Heart right ventricle (tissue), 16 donors: ENCODE data around the gene ATP2B3. TPM values are rescaled to one million over a fixed set of nuclear protein-coding genes. Genes with fewer than 3 reads are reported as not detected.

Source experiments
- ATAC-seq, 8 donors: fragments of 200-7000 bp; cut with Tn5 transposase; one replicate each; pipeline ENCODE4 v1.9.1; 2020; ENCODE audit warnings: mild to moderate bottlenecking in 8 of 8, moderate library complexity in 8 of 8, moderate number of reproducible peaks in 1 of 8
- DNase-seq, 2 donors: peaks; one replicate each; pipeline ENCODE4 v3.0.0-alpha.2; 2020
- H3K27ac ChIP-seq, 10 donors: fragments of 200-600 bp; sonication (generic) in 2 of 10; one replicate each; pipeline versions ENCODE4 v1.5.0 to v1.8.0; 2020 to 2022; ENCODE audit warnings: mild to moderate bottlenecking in 3 of 10
- H3K27me3 ChIP-seq, 7 donors: fragments of 200-600 bp; one replicate each; pipeline ENCODE4 v1.8.0; 2021 to 2022; ENCODE audit warnings: mild to moderate bottlenecking in 2 of 7
- H3K36me3 ChIP-seq, 9 donors: fragments of 200-600 bp; sonication (generic) in 1 of 9; one replicate each; pipeline versions ENCODE4 v1.5.0 to v1.8.0; 2020 to 2022; ENCODE audit warnings: mild to moderate bottlenecking in 2 of 9
- H3K4me1 ChIP-seq, 9 donors: fragments of 200-600 bp; sonication (generic) in 1 of 9; one replicate each; pipeline versions ENCODE4 v1.5.0 to v1.8.0; 2020 to 2022; ENCODE audit warnings: mild to moderate bottlenecking in 4 of 9
- H3K4me3 ChIP-seq, 10 donors: fragments of 200-600 bp; sonication (generic) in 2 of 10; one replicate each; pipeline versions ENCODE4 v1.5.0 to v1.8.0; 2020 to 2022; ENCODE audit warnings: mild to moderate bottlenecking in 7 of 10, moderate library complexity in 2 of 10
- H3K9me3 ChIP-seq, 11 donors: fragments of 200-600 bp in 10 of 11; sonication (generic) in 2 of 11; one replicate each; pipeline versions ENCODE4 v1.5.0 to v1.8.0; 2013 to 2022; ENCODE audit warnings: mild to moderate bottlenecking in 2 of 11, control low read depth in 1 of 11, moderate library complexity in 1 of 11
- WGBS, 2 donors: extraction: QIAGEN DNeasy Blood & Tissue Kit; methylation state at CpG; one replicate each; pipeline ENCODE4 v1.1.7; 2013; ENCODE audit warnings: inconsistent platforms in 1 of 2; 5-methylcytosine and 5-hydroxymethylcytosine counted together
- intact Hi-C, 10 donors: fragments of 100-400 bp; cut with DNase I; formaldehyde crosslinking; loops; one replicate each; pipeline versions ENCODE4 v1.11.1 to v1.14.2; 2022
- polyA plus RNA-seq, 2 donors: library from polyadenylated mRNA; stranded (reverse); fragments of 200-250 nt; gene quantifications; one replicate each; pipeline ENCODE4 v1.2.3, GENCODE V29; 2013
- total RNA-seq, 10 donors: library from RNA; stranded (reverse); fragmentation: NEBNext Ultra II Directional in 3 of 10; extraction: Animal tissue kit (Norgen Biotek cat#: 25700) in 3 of 10; gene quantifications; one replicate each; pipeline versions ENCODE4 v1.2.1 to v1.2.4, GENCODE V29; 2021 to 2023
- TF ChIP-seq, protein P1 (sequence below), 9 donors: fragments of 200-600 bp; sonication (generic) in 2 of 9; IDR thresholded peaks; one replicate each; pipeline versions ENCODE4 v1.5.0 to v1.8.0; 2021 to 2022; ENCODE audit warnings: antibody characterized with exemption in 9 of 9, mild to moderate bottlenecking in 5 of 9, moderate library complexity in 1 of 9
- donor health status: Arrhythmogenic right ventricular cardiomyopathy.
- donor health status: ischemic (EF 13 %, LVEDD 7.1; RV severe dilation, severe dysfunction).
- donor health status: healthy with polysubstance abuse.
- donor health status: DM: no; HTN: yes; CAD: no.
- donor health status: DM: no; HTN: no; CAD: no.
- donor health status: ischemic (EF 25% LVEDD 6.9; RV normal size, moderate dysfunction).
- donor health status: ischemic (EF 25% LVEDD 5.7; RV mildly dilated, moderate dysfunction).
- donor health status: healthy.
- donor health status: DM: yes; HTN: yes; CAD: no.
- donor health status: Ischemic cardiomyopathy.
- donor health status: ischemic (EF 35%, LVEDD 5.7; RV mildly dilated, moderate dysfunction).
- donor health status: nonischemic (EF 11% LVEDD 7.7; RV severe dilation, severe dysfunction).
- donor health status: DM: yes; HTN: yes; CAD: no.
- donor health status: PGD.
- donor health status: ischemic (EF 29% LVEDD 5.4; RV normal size, mild dysfunction).
- donor health status: nonischemic (EF 23%, LVEDD 6.1; RV moderate dilation, normal function).

Gene ATP2B3
- total and polyA plus RNA-seq, 12 donors, result not detected

DNA sequence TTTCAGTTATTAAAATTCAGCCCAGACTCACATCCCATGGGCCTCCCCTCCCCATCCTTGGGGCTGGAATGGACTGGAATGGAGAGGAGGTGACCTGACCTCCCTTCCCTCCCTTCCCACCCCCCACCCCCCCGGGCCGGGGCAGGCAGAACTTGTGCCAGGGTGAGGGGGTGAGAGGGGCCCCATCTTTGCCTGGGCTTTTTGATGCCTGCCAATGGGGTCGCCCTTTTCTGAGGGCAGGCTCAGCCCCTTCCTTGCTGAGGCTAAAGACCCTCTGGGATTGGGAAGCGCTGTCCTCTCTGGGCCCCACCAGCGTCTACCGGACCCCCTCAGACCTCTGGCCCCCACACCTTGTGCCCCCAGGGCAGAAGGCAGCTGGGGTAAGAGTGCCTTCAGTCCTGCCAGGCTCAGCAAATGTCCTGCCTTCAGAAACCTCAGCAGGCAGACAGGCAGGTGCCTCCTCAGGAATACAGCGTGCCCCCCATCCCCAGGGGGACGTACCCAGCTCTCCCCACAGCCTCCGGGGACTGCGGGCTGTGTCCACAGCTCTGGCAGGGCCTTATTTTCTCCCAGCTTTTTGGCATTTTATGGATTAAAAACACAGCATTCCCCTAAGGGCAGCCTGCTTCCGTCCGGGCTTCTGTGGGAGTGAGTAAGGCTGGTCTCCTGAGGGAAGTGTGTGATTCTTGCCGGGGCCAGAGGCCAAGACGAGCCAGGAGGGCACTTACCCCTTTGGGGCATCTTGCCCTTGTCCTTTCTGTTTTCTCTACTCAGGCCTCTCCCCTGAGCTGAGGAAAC lies 94.1 kb downstream of the ATP2B3 start:
- intact Hi-C loops, result loop anchor here in 4 of 10 donors (5.0 to 10.0 kb wide), 3 partner anchors 51 to 56 kb away; no protein-coding TSS in a partner anchor
- 61 to 69% methylated on average over 9 to 14 of the region's 14 CpGs for WGBS, 2 donors

DNA sequence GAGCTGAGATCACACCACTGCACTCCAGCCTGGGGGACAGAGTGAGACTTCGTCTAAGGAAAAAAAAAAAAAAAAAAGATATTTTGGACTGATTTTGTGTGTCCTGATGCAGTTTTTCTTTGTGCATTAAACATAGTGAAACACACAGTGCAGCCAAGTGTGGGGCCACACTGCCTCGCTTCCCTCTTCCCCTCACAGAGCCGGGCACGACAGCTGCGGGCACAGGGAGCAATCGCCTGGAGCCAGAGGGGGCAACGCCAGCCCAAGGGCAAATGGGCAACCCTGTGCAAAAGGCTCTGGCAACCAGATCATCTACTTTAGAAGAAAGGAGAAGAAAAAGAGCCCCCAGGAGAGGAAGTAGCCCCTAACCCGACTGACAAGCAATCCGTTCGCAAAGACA lies 95.0 kb downstream of the ATP2B3 start:
- ATAC-seq (no peak), DNase-seq (no peak)
- peaks cover 0 to 14% (median 11%) of the 10 kb centered on the region in 9 donors for H3K4me1 ChIP-seq
- TF ChIP-seq, protein P1, sequence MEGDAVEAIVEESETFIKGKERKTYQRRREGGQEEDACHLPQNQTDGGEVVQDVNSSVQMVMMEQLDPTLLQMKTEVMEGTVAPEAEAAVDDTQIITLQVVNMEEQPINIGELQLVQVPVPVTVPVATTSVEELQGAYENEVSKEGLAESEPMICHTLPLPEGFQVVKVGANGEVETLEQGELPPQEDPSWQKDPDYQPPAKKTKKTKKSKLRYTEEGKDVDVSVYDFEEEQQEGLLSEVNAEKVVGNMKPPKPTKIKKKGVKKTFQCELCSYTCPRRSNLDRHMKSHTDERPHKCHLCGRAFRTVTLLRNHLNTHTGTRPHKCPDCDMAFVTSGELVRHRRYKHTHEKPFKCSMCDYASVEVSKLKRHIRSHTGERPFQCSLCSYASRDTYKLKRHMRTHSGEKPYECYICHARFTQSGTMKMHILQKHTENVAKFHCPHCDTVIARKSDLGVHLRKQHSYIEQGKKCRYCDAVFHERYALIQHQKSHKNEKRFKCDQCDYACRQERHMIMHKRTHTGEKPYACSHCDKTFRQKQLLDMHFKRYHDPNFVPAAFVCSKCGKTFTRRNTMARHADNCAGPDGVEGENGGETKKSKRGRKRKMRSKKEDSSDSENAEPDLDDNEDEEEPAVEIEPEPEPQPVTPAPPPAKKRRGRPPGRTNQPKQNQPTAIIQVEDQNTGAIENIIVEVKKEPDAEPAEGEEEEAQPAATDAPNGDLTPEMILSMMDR (IDR thresholded peaks at IDR 0.05), result no peak
- H3K9me3 ChIP-seq, result no peaks in the 10 kb centered on the region
- intact Hi-C loops, result loop anchor here in 4 of 10 donors (5.0 to 10.0 kb wide), 3 partner anchors 50 to 55 kb away; no protein-coding TSS in a partner anchor
- no peak overlapping the region for H3K4me3 ChIP-seq
- H3K36me3 ChIP-seq, result no peaks in the 10 kb centered on the region
- peaks cover 0 to 91% (median 0%) of the 10 kb centered on the region in 7 donors for H3K27me3 ChIP-seq
- 85 to 89% methylated on average over 10 of the region's 10 CpGs for WGBS, 2 donors
- H3K27ac ChIP-seq, result no peak overlapping the region

More for the DNA sequence above, 94.1 kb downstream of the ATP2B3 start:
- peaks cover 0 to 91% (median 0%) of the 10 kb centered on the region in 7 donors for H3K27me3 ChIP-seq
- no peaks in the 10 kb centered on the region for H3K9me3 ChIP-seq
- H3K4me1 ChIP-seq, result peaks cover 0 to 14% (median 11%) of the 10 kb centered on the region in 9 donors
- H3K36me3 ChIP-seq, result no peaks in the 10 kb centered on the region
- no peak for DNase-seq
- TF ChIP-seq, protein P1 (IDR thresholded peaks at IDR 0.05), result no peak
- peak overlapping the region in 1 of 10 donors; percentile 23 for H3K27ac ChIP-seq
- ATAC-seq, result peak in 1 of 8 donors; percentile 5
- H3K4me3 ChIP-seq, result no peak overlapping the region

DNA sequence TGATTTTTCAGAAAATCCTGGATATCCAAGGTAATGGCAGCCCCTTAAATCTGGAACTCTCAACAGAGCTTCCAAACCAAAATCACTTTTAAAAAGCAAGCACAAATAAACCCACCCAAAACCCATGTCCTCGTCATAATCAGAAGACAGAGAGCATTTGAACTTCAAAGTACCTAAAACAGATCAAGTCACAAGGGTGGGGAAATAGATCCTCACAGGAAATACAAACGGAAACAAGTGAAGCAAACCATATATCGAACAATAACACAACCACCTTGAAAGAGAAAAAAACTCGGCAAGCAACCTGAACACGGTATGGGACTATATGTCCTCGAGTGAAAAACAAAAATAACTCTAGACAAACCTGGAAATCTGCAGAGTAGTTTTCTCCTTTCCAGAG lies 97.4 kb downstream of the ATP2B3 start:
- H3K36me3 ChIP-seq, result no peaks in the 10 kb centered on the region
- 64 to 81% methylated on average over 6 of the region's 6 CpGs for WGBS, 2 donors
- no peak overlapping the region for H3K27ac ChIP-seq
- no peaks in the 10 kb centered on the region for H3K9me3 ChIP-seq
- TF ChIP-seq, protein P1 (IDR thresholded peaks at IDR 0.05), result no peak
- ATAC-seq (no peak), DNase-seq (no peak)
- peaks cover 0 to 10% (median 8%) of the 10 kb centered on the region in 9 donors for H3K4me1 ChIP-seq
- intact Hi-C loops, result loop anchor here in 4 of 10 donors (5.0 to 10.0 kb wide), 3 partner anchors 47 to 52 kb away; no protein-coding TSS in a partner anchor
- H3K4me3 ChIP-seq, result no peak overlapping the region
- peaks cover 0 to 92% (median 0%) of the 10 kb centered on the region in 7 donors for H3K27me3 ChIP-seq

DNA sequence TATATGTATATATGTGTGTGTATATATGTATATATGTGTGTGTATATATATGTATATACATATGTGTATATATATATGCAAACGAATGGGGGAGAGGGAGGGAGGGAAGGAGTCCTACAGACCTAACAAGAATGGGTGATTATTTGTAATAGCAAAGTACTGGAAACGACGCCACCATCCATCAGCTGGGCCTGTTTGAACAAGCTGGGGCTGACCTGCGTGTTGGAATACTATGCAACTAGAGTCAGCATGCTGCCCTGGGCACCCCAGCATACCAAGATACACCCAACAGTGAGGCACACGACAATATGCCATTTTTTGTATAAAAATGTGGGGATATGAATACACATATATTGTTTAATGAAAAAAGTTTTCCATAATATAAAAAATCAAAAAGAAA lies 103.1 kb downstream of the ATP2B3 start:
- no peak overlapping the region for H3K27ac ChIP-seq
- DNase-seq, result no peak
- ATAC-seq, result no peak
- intact Hi-C loops, result no loop called here
- H3K4me1 ChIP-seq, result no peaks in the 10 kb centered on the region
- no peak overlapping the region for H3K4me3 ChIP-seq
- no peaks in the 10 kb centered on the region for H3K9me3 ChIP-seq
- no peaks in the 10 kb centered on the region for H3K36me3 ChIP-seq
- 85% methylated on average over 5 of the region's 5 CpGs for WGBS, 2 donors
- TF ChIP-seq, protein P1 (IDR thresholded peaks at IDR 0.05), result no peak
- peaks cover 0 to 52% (median 0%) of the 10 kb centered on the region in 7 donors for H3K27me3 ChIP-seq
